HEK293 (cell line): ENCODE results near the gene HRAS.

ENCODE experiments used
- CTCF ChIP-seq: fragments of 450-650 bp; formaldehyde crosslinking; IDR thresholded peaks from 2 replicates; pipeline ENCODE4 v1.5.1; 2016; ENCODE audit warnings: missing biosample characterization, missing genetic modification characterization
- SALL2 ChIP-seq: fragments of 450-650 bp; formaldehyde crosslinking; IDR thresholded peaks from 2 replicates; pipeline ENCODE4 v1.5.0; 2017; ENCODE audit warnings: missing biosample characterization, mild to moderate bottlenecking, missing genetic modification characterization, borderline replicate concordance
- SETDB1 ChIP-seq: IDR thresholded peaks from one replicate; pipeline ENCODE4 v1.6.1; 2017; ENCODE audit warnings: mild to moderate bottlenecking, low read length, moderate library complexity, mixed read lengths; ENCODE audit not compliant: insufficient read length
- ZBTB44 ChIP-seq: fragments of 450-650 bp; IDR thresholded peaks from 2 replicates; pipeline ENCODE4 v1.5.1; 2018; ENCODE audit warnings: missing biosample characterization, mild to moderate bottlenecking, missing genetic modification characterization
- ZNF274 ChIP-seq, 2 experiments: fragments of 200-500 bp in 1 of 2; fragments of 450-650 bp in 1 of 2; sonication (Bioruptor generic) in 1 of 2; formaldehyde crosslinking in 1 of 2; IDR thresholded peaks; 2 replicates each; pipeline versions ENCODE4 v1.5.1 to v1.6.1; 2014 to 2016; ENCODE audit warnings: borderline replicate concordance in 1 of 2, inconsistent platforms in 1 of 2, low read length in 1 of 2, missing biosample characterization in 1 of 2, missing genetic modification characterization in 1 of 2
- ZNF561 ChIP-seq: fragments of 450-650 bp; IDR thresholded peaks from 2 replicates; pipeline ENCODE4 v1.5.1; 2018; ENCODE audit warnings: missing biosample characterization, missing genetic modification characterization, borderline replicate concordance
- ZNF660 ChIP-seq: fragments of 450-650 bp; IDR thresholded peaks from 2 replicates; pipeline ENCODE4 v1.5.1; 2018; ENCODE audit warnings: missing biosample characterization, mild to moderate bottlenecking, missing genetic modification characterization
- TF ChIP-seq, protein P1 (sequence below): fragments of 450-650 bp; formaldehyde crosslinking; IDR thresholded peaks from 2 replicates; pipeline ENCODE4 v1.5.1; 2016; ENCODE audit warnings: missing biosample characterization, missing genetic modification characterization, borderline replicate concordance

GRCh38 chr11:488992-489391 is 46.4 kb downstream of the HRAS start:
- TF ChIP-seq ZNF274 (IDR thresholded peaks at IDR 0.05; ENCODE audit: low read length) (no peak), ZNF274 (tag by site-specific recombination; IDR thresholded peaks at IDR 0.05; ENCODE audit: borderline replicate concordance) (no peak), CTCF (tag by site-specific recombination) (no peak), SALL2 (tag by site-specific recombination) (no peak), ZNF660 (tag by site-specific recombination) (no peak), SETDB1 (no peak), ZNF561 (tag by site-specific recombination) (no peak), ZBTB44 (tag by site-specific recombination) (no peak)
- TF ChIP-seq, protein P1, sequence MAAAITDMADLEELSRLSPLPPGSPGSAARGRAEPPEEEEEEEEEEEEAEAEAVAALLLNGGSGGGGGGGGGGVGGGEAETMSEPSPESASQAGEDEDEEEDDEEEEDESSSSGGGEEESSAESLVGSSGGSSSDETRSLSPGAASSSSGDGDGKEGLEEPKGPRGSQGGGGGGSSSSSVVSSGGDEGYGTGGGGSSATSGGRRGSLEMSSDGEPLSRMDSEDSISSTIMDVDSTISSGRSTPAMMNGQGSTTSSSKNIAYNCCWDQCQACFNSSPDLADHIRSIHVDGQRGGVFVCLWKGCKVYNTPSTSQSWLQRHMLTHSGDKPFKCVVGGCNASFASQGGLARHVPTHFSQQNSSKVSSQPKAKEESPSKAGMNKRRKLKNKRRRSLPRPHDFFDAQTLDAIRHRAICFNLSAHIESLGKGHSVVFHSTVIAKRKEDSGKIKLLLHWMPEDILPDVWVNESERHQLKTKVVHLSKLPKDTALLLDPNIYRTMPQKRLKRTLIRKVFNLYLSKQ (tag by site-specific recombination), result no peak
